ENCODE results near the gene STK17A.

The STK17A gene

DNA sequence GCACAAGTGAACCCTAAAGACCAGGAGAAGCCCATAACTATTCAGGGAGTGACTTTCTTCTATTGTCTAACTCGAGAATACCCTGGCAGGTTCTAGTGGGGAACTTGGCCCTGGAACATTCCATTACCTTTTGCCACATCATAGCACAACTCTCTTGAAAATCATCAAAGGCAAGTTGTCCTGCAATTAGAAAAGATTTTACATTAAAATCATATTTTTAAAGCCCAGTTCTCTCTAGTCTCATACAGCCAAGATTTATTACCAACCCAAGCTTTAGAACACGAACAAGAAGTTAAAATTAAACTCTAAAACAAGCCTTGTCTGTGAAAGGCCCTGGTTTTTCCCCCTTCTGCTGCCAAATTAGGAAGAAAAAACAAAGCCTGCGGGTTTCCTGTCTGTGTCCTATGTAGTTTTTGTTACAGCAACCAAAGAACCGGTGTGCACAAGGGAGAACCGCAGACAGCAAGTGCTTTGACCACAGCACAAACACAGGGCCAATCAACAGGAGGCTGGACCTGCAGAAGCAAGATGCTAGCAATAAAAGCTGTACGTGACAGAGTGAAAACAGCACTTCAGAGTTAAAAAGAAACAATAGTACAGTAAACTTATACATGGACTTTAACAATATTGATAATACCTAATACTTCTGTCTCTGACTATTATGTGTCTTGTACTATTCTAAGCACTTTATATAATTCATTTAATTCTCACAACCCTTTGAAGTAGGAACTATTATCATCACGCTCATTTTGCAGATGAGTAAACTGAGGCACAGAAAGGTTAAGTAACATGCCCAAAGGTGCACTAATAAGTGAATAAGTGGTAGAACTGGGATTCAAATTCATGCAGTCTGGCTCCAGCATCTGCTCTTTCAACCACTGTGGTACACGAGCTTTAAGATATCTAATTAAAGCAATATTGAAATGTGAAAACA, 65.8 kb downstream of the STK17A start:
- no peak overlapping the region for H3K4me3 ChIP-seq (ENCODE audit: low read depth, low read length)
- TF ChIP-seq, protein P1, sequence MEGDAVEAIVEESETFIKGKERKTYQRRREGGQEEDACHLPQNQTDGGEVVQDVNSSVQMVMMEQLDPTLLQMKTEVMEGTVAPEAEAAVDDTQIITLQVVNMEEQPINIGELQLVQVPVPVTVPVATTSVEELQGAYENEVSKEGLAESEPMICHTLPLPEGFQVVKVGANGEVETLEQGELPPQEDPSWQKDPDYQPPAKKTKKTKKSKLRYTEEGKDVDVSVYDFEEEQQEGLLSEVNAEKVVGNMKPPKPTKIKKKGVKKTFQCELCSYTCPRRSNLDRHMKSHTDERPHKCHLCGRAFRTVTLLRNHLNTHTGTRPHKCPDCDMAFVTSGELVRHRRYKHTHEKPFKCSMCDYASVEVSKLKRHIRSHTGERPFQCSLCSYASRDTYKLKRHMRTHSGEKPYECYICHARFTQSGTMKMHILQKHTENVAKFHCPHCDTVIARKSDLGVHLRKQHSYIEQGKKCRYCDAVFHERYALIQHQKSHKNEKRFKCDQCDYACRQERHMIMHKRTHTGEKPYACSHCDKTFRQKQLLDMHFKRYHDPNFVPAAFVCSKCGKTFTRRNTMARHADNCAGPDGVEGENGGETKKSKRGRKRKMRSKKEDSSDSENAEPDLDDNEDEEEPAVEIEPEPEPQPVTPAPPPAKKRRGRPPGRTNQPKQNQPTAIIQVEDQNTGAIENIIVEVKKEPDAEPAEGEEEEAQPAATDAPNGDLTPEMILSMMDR (IDR thresholded peaks at IDR 0.05; ENCODE audit: borderline replicate concordance, insufficient read depth, low read depth, low read length), result no peak

DNA sequence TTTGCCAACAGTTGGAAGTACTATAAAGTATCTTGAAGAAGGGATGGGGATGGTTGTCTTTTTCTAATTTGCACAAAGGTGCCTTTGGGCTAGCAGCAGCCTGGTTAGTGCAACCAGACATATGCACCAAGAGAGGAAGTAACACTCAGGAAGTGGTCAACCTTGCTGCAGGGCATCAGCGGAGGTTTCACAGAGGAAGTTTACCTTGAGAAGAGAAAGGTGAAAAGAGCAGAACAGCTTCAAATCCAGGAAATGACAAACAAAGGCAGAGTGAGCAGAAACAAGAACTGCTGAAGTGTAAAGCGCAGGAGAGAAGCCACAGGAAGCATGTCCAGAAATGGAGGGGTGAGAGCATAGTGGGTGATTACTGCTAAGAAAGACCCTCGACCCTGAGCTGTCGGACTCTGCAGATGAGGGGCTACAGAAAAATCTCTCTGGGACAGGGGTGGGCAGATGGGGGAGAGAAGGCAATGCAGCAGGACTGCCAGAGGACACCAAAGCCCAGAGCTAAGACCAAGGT, 66.9 kb downstream of the STK17A start:
- H3K4me3 ChIP-seq (ENCODE audit: low read depth, low read length), result no peak overlapping the region
- TF ChIP-seq, protein P1 (IDR thresholded peaks at IDR 0.05; ENCODE audit: borderline replicate concordance, insufficient read depth, low read depth, low read length), result no peak

DNA sequence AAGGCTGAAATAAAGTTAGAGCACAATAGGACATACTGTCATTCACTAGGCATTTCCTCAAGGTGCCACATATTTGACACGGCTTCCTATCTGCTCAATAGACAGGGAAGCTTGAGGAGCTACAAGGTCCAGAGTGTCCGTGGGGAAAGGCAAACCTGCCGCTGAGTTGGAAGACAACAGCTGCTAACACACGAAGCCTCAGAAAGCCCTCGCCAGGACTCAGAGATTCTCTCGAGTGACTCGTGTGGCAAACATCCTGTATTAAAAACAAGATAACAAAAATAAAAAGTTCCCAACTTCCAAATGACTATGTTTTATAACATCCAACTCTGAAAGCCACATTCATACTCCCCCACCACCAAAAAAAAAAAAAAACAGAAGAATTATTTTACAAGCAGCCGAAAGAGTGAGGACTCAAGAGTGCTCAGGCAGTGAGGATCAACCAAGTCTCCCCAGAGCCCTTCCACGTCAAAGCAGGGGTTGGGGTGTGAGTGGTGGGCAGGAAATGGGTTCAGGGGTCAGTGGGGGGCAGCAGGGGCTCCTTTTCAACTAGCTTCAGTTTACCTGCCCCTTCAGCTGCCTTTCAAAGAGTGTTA, 67.6 kb downstream of the STK17A start:
- no peak overlapping the region for H3K4me3 ChIP-seq (ENCODE audit: low read depth, low read length)
- TF ChIP-seq, protein P1 (IDR thresholded peaks at IDR 0.05; ENCODE audit: borderline replicate concordance, insufficient read depth, low read depth, low read length), result no peak

DNA sequence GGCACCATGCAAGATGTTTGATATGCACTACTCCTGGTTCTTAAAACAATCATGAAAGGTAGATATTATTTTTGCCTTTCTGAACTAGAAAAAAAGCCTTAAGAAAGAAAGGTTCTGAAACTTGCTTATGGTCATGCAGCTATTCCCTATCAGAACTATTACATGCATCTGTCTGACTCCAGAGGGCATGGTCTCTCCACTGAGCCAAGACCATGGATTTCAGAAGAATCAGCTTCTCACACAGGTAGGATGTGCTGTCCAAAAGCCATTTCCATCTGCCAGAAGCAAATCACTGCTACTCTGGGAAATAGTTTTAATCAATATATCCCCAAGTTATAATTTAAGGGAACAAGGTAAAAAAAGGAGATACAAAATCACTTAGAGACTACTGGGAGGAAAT, 69.5 kb downstream of the STK17A start:
- H3K4me3 ChIP-seq (ENCODE audit: low read depth, low read length), result no peak overlapping the region
- TF ChIP-seq, protein P1 (IDR thresholded peaks at IDR 0.05; ENCODE audit: borderline replicate concordance, insufficient read depth, low read depth, low read length), result no peak

DNA sequence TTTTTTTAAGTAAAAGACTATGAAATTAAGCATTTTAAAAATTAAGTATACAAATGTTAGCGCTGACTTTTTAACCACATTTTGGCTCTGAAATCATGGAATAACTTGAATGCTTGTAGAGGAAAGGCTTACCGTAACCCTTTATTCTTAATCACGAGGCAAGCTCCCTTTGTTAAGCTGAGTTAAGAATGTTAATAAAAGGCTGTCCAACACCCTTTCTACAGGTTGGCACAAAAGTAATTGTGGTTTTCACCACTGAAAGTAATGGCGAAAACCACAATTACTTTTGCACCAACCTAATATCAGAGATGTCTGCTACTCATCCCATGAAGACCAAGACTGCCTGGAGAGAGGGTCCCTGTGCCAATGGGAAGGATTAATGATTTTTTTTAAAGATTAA, 70.6 kb downstream of the STK17A start:
- H3K4me3 ChIP-seq (ENCODE audit: low read depth, low read length), result no peak overlapping the region
- TF ChIP-seq, protein P1 (IDR thresholded peaks at IDR 0.05; ENCODE audit: borderline replicate concordance, insufficient read depth, low read depth, low read length), result no peak

DNA sequence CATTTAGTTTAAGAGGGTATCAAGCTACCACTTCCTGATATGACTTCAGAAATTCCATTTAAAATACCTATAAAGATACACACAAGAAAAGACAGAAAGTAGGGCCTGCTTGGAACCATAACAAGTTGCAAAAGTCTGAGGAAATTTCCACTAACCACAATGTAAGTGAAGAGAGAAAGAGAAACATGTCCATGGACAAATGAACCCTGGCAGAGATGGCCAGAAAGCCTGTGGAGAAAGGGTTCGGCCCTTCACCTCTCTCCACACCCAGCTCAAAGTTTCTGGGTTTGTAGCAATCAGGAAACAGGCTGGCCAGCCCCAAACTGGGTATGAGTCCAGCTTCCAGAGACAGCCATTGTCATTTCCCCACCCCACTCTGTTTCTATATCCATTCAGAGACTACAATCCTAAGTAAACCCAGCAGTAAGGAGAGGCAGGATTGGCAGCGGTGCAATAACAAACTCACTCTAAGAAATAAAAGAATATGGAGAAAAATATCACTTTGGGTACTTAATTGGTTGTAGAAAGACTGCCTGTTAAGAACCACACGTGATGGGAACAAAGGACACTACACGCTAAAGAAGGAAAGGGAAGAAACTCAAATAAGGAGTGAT, 71.1 kb downstream of the STK17A start:
- no peak overlapping the region for H3K4me3 ChIP-seq (ENCODE audit: low read depth, low read length)
- TF ChIP-seq, protein P1 (IDR thresholded peaks at IDR 0.05; ENCODE audit: borderline replicate concordance, insufficient read depth, low read depth, low read length), result no peak
